Motor neuron (in vitro differentiated cells): ENCODE measurements around the gene NEUROG3. TPM values are rescaled to one million over a fixed set of nuclear protein-coding genes. Genes with fewer than 3 reads are reported as not detected.

Experiments used
- ATAC-seq, 8 experiments: fragments of 200-7000 bp; cut with Tn5 transposase; replicated peaks in 6 of 8; 2 replicates each; pipeline ENCODE4 v1.8.0; 2021; ENCODE audit warnings: mild to moderate bottlenecking in 8 of 8, moderate library complexity in 8 of 8
- H3K27ac ChIP-seq, 2 donors: fragments of 250-450 bp; sonication (Bioruptor Pico); 2 replicates each; pipeline ENCODE4 v1.9.0; 2021; ENCODE audit warnings: antibody characterized with exemption in 2 of 2, mild to moderate bottlenecking in 2 of 2, moderate library complexity in 1 of 2
- H3K4me1 ChIP-seq, 2 donors: fragments of 250-450 bp; sonication (Bioruptor Pico); replicated peaks in 1 of 2; 2 replicates each; pipeline ENCODE4 v1.6.1; 2021; ENCODE audit warnings: antibody characterized with exemption in 2 of 2, mild to moderate bottlenecking in 2 of 2, moderate library complexity in 1 of 2
- H3K4me3 ChIP-seq, 5 donors: fragments of 250-450 bp; sonication (Bioruptor Pico); 2 replicates each; pipeline ENCODE4 v1.9.0; 2021; ENCODE audit warnings: antibody characterized with exemption in 5 of 5, mild to moderate bottlenecking in 5 of 5, moderate library complexity in 4 of 5
- WGBS, 10 experiments: fragments of 450-650 bp; shearing (Covaris generic); methylation state at CpG; one replicate each; pipeline ENCODE4 v1.0.0; 2022; 5-methylcytosine and 5-hydroxymethylcytosine counted together
- in situ Hi-C, 9 experiments: fragments of 400-800 bp; cut with MboI; loops; one replicate each; pipeline ENCODE4 v1.15.0; 2021; ENCODE audit warnings: low sequenced_read_pairs in 9 of 9, low pct_unique_long_range_greater_than_20kb in 2 of 9; ENCODE audit not compliant: unreplicated experiment in 9 of 9
- total RNA-seq, 8 experiments: library from RNA; unstranded; fragments of 300-600 nt; gene quantifications; 2 replicates each; pipeline versions ENCODE4 v1.2.3 to v1.2.4, GENCODE V29; 2022

NEUROG3 gene
- total RNA-seq, 8 experiments from 2014 or later = 0.13 to 1.7 (median 0.49) TPM; not detected in 3

GRCh38 chr10:69533658-69534057 lies 39.6 kb downstream of the NEUROG3 start:
- Histone ChIP-seq H3K4me1 (no peaks in the 10 kb centered on the region), H3K4me3 (no peak overlapping the region), H3K27ac (no peak overlapping the region)
- WGBS, 10 experiments = 0 to 85% (median 43%) methylated on average over 1 to 3 of the region's 3 CpGs; no CpG with 5 or more reads in 1 of the 10 experiments
- in situ Hi-C loops = no loop called here
- no peak for ATAC-seq

GRCh38 chr10:69527961-69528360 lies 45.3 kb downstream of the NEUROG3 start:
- 67 to 100% methylated on average over 1 to 4 of the region's 11 CpGs; no CpG with 5 or more reads in 8 of the 10 experiments for WGBS, 10 experiments
- Histone ChIP-seq H3K4me3 (no peak overlapping the region), H3K27ac (no peak overlapping the region), H3K4me1 (no peaks in the 10 kb centered on the region)
- in situ Hi-C loops = no loop called here
- ATAC-seq = no peak

Other genes with a start within 250 kb of the NEUROG3 start
- gene TACR2, start 156.5 kb downstream of the NEUROG3 start, total RNA-seq = 1 to 10 TPM in 1 of 8 experiments, under 1 TPM in 7; 0.38 to 1.2 (median 0.56) TPM
- 10 to 100 TPM in 3 of 8 experiments, 1 to 10 TPM in 5; 3.1 to 60.5 (median 6.6) TPM for gene TSPAN15, start 122.0 kb downstream of the NEUROG3 start, total RNA-seq
- 10 to 100 TPM in 5 of 8 experiments, 1 to 10 TPM in 2, under 1 TPM in 1; 0.51 to 59.5 (median 24.5) TPM for gene FAM241B, start 56.8 kb upstream of the NEUROG3 start, total RNA-seq
- 10 to 100 TPM in 4 of 8 experiments, 1 to 10 TPM in 3, under 1 TPM in 1; 0.27 to 50.6 (median 7.2) TPM for gene COL13A1, start 228.5 kb upstream of the NEUROG3 start, total RNA-seq